ENCODE data around the gene KIAA1671.

The KIAA1671 gene

DNA sequence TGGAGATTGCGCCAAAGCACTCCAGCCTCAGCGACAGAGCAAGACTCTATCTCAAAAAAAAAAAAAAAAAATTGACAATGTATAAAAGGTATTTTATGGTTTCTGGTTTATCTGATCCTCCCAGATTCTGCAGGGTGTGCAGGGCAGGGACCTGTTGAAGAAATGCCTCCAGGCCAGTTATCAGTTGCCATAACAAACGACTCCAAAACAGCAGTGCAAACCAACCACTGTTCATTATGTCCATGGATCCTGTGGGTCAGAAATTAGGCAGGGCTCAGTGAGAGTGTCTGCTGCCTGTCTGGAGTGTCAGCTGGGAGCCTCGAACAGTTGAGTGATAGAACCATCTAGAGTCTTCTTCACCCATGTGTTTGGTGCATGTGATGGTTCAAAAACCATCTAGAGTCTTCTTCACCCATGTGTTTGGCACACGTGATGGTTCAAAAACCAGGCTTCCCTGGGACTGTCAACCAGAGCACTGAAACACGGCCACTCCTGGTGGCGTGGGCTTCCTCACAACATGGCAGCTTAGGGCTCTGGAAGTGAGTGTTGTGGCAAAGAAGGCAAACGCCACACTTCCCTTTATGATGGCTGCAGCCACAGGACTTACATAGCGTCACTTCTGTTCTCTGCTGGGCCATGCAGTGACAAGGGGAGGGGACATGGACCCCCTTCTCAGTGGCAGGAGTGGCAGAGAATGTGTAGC is 132.0 kb downstream of the KIAA1671 start:
- in situ Hi-C loops (cut with HindIII; ENCODE audit: low sequenced_read_pairs): no loop called here

DNA sequence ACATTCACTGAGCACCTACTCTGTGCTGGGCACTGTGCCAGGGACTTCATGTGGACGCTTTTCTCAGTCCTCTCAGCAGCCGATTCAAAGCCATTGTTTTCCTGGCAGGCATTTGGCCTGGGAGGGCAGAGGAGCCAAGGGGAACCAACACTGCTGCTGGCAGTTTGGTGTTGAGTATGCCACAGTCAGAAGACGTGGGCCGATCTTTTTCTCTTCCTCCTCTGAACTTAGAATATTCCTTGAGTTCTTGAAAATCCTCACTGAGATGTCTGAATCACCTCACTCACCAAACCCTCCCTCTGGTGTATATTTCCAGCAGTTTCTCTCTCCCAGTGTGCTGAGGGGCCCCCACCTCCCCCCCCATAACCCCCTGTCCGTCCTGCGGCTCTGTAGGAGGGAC is 132.6 kb downstream of the KIAA1671 start:
- in situ Hi-C loops (cut with HindIII; ENCODE audit: low sequenced_read_pairs): no loop called here

DNA sequence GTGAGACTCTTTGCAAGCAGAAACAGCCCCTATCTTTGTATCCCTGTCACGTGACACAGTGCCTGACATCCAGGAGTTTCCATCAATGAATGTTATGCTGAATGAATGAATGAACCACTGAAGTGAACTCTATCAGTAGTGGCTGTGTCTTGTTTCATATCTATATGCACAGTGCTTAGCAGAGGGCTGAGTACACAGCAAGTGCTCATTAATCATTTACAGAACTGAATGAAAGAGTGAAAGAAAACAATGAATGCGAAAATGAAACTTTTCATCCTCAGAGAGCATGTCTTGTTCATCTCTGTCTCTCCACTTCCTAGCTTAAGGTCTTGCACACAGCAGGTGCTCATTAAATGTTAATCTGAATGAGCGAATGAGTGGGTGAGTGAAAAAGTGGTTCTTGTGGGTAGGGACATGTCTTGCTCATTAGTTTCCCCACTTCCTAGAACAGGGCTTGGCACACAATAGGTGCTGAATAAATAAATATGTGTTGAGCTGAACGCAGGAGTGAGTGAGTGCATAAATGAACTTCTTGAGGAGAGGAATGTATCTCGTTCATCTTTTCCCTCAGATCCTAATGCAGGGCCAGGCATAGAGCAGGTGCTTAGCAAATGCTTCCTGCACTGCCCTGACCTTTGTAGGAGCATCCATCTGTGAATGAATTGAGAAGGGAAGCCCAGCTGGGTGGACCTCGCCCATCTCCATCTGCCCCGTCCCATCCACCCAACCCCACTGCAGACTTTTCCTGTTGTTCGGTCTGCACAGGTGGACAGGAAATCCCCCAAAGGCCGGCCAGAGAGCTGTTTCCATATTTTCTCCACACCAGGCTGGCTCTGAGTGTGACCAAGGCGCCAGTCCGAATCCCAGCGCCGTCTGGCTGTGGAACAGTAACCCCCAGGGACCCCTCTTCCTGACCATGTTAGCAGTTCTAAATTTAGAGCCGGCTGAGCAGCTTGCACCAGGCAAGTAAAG is 133.7 kb downstream of the KIAA1671 start:
- in situ Hi-C loops (cut with HindIII; ENCODE audit: low sequenced_read_pairs): no loop called here

DNA sequence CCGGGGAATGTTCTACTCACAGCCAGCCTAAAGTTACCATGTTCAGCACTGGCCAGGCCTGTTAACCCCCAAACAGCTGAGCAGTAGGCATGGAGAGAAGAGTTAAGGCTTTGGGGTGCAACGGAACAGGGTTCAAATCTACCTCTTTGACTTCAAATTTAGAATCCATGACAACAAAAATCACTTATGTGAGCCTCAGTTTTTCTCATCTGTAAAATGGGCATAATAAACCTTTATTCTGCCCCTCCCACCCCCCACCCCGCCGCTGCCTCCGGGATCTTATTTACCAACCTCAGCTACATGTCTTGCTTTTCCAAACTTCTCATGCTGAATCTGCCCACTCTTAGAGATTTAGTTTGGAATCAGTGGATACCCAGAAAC is 134.4 kb downstream of the KIAA1671 start:
- in situ Hi-C loops (cut with HindIII; ENCODE audit: low sequenced_read_pairs): no loop called here

DNA sequence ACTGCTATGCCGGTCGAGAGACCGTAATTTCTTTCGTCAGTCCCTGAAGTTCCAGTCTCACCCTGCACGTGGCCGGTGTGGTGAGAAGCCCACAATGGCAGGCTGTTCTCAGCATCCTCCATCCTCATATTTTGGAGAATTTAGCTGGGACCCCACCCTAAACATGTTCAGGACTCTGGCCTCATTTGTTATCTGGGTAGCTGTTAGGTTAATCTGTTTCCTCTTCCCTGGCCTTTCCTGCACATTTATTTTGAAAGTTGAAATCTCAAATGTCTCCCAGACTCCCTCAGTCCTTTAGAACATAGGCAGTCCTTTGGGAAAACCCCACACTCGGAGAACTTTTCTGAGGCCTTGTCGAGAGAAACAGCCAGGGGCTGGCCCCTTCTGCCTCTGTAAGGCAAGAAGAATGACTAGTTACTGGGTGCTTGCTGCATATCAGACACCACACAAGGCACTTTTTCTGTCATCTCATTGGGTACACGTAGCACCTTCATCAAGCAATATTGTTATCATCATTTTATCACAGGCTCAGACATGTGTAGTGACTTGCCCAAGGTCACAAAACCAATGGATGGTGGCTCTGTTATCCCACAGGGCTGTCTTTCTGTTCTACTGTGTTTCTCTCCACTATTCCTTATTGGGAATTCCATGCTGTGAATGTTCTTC is 137.8 kb downstream of the KIAA1671 start:
- in situ Hi-C loops (cut with HindIII; ENCODE audit: low sequenced_read_pairs): no loop called here

DNA sequence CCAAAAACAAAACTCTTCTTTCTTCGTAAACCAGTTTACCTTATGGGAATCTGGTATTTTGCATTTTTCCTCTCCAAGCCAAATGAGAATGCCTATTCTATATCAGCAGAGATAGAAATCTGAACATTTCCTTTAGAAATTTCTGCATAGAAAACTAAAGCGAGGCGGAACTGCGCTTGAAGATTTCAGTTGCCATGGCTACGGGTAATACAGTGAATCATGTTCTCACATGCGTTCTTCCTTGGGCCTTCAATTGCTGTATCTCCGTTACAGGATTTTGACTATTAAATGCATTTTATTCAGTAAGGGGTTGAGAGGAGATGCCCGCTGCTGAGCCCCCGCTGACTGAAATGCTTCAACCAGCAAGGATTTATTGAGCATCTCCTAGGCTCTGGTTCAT is 138.9 kb downstream of the KIAA1671 start:
- in situ Hi-C loops (cut with HindIII; ENCODE audit: low sequenced_read_pairs): no loop called here

DNA sequence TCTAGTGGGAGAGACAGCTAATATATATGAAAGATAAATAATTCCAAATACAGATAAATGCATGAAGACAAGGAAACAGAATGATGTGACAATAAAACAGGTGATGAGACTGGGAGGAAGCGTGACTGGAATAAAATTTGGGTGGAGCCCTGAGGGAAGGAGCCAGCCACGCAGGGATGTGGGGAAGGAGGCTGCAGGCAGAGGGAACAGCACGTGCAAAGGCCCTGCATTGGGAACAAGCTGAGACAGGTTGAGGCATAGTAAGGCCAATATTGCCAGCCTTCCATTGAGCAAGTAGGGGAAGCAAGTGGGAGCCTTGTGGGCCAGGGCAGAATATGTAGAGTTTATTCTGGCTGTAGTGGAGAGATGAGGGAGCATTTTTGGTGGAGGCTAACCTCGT is 139.6 kb downstream of the KIAA1671 start:
- in situ Hi-C loops (cut with HindIII; ENCODE audit: low sequenced_read_pairs): no loop called here

DNA sequence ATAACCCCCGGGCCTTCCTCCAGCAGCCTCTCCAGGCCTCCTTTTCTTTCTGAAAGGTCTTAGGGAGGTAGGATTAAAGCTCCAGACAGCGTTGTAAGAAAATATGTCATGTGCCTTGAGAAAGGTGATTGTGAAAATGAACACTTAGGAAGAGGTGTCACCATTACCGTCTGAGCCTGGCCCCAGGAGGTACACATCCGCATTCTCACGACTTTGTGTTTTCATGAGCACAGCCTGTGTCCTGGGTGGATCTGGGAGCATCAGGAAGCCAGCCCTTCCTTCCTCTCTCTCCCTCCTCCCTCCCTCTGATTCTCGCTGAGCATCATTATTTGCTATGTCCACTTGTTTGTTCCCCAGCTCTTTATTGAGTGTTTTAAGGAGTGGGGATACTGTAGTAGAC is 142.1 kb downstream of the KIAA1671 start:
- in situ Hi-C loops (cut with HindIII; ENCODE audit: low sequenced_read_pairs): no loop called here

DNA sequence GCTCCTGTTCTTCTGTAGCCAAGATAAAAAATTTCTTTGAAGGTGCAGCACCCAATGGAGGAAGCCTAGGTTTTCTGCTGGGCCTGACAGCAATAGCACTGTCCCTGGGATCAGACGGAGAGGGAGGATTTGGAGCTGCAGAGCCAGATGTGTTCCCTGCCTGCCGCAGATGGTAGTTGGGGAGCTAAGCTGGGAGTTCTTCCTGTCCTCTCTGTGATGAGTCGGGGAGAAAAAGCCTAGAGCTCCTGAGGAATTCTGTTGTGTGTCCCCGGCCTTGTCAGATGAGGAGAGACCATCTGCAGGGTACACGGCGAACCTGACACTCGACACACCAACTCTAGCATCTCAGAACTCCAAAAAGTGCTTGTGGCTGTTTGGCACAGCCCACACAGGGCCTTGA is 143.4 kb downstream of the KIAA1671 start:
- in situ Hi-C loops (cut with HindIII; ENCODE audit: low sequenced_read_pairs): no loop called here

DNA sequence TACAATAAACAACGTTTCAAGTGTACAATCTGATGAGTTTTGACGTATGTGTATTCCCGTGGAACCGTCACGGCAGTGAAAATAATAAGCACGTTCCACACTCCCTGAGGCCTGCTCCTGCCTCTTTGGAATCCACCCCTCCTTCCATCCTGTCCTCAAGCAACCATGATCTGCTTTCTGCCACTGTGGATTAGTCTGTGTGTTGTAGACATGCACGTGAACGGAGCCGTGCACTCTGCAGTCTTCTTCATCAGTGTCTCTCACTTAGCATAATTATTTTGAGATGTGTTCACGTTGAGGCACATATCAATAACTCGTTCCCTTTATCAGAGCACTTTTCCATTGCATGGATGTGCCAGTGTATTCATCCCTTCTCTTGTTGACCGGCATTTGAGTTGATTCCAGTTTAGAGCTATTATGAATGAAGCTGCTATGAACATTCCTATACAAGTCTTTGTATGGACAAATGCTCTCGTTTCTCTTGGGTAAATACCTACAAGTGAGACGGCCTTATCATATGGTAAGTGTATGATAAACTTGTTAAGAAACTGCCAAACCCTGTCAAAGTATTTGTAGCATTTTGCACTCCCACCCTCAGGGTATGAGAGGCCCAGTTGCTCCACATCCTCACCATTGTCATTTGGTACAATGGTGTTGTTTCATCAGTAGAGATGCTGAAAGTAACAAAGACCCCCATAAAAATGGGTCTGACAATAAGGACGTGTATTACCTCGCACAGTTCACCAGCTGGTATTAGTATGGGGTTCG is 144.3 kb downstream of the KIAA1671 start:
- in situ Hi-C loops (cut with HindIII; ENCODE audit: low sequenced_read_pairs): no loop called here

DNA sequence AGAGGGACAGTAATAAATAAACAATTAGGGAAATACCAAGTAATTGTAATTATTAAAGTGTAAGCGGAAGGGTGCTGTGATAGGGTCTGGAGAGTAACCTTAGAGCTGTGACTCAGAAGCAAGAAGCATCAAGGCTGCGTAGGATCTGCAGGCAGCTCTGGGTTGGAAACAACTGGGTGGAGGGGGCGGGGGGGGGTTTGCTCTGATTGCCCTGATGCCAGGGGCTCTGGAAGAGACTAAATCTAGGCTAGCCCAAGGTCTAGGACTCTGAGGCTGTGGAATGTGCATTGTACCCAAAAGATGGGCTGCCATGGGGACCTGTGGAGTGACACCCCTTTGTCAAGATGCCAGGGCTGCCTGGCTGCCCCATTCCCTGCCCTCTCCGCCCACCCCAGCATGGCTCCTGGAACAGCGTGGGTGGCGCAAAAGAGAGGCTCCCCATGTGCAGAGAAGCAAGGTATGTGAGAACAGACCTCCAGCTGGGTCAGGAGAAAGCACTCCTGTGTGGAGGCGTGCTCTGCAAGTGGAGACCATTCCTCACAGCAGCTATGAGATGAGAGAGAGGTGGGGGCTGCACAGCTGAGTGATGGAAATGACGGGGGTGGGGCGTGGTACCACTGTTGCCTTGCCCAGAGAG is 146.0 kb downstream of the KIAA1671 start:
- in situ Hi-C loops (cut with HindIII; ENCODE audit: low sequenced_read_pairs): no loop called here

DNA sequence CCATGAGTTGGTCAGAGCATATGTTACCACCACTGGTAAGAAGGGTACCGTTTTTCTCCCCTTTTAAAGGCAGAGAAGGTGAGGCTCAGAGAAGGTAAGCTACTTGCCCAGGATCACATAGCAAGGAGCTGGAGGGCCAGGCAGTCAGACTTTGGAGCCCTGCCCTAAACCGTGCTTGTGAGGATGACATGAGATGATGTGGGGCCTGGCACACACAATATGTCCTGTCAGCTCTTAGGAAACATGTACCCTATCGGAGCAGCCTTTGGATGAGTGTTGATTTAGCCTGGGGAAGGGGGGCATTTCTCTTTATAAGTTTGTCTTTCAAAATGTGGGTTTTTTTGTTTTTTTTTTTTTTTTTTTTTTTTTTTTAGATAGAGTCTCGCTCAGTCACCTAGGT is 146.7 kb downstream of the KIAA1671 start:
- in situ Hi-C loops (cut with HindIII; ENCODE audit: low sequenced_read_pairs): no loop called here

DNA sequence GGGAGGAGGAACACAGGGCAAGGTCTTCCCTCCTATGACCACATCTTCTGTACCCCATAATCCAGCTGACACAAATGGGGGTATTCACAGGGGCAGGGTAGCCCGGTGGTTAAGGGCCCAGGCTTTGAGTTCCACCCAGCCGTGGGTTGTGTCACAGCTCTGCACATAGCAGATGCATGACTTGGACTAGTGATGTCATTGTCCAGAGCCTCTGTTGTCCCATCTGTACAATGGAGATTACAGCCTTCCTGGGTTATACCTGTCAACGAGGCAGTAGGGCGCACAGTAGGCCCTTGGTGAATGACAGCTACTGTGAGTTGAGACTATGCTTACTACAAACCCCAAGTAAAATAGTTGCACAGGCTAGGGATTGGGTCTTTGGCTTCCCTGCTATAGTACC is 147.9 kb downstream of the KIAA1671 start:
- in situ Hi-C loops (cut with HindIII; ENCODE audit: low sequenced_read_pairs): no loop called here

DNA sequence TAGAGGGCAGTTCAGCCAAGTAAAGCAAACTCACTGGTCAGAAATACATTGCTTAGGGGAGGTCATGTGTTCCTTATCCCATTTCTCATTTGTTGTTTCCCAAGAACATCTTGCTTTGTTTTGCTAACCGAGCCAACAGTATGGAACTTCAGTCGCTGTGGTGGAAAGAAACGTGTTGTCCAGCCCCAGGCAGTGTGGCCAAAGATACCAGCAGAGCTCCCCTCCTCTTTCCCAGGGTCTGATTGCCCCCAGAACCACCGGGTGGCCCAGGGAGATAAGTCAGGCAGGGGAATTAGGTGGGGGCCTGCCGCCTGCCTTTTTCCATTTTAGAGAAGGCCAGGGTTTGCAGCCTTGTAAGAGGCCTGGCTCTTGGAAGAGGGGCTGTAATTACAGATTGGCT is 148.4 kb downstream of the KIAA1671 start:
- in situ Hi-C loops (cut with HindIII; ENCODE audit: low sequenced_read_pairs): no loop called here

DNA sequence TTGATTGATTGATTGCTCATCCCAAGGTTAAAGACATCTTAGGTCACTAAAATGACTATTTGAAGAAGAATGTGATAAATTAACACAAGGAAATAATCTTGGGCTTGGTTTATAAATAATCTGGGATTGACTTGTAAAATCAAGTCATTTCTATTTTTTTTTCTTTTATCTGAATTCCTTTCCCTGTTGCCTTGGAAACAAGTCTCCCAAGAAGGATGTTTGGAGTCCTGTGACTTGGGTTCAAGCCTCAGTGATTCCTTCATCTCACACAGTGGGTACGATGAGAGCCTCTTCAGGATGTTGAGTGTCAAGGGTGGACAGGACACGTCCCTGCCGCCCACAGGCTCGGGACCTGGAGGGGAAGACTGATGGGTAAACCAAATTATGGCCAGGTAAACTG is 149.0 kb downstream of the KIAA1671 start:
- in situ Hi-C loops (cut with HindIII; ENCODE audit: low sequenced_read_pairs): no loop called here

DNA sequence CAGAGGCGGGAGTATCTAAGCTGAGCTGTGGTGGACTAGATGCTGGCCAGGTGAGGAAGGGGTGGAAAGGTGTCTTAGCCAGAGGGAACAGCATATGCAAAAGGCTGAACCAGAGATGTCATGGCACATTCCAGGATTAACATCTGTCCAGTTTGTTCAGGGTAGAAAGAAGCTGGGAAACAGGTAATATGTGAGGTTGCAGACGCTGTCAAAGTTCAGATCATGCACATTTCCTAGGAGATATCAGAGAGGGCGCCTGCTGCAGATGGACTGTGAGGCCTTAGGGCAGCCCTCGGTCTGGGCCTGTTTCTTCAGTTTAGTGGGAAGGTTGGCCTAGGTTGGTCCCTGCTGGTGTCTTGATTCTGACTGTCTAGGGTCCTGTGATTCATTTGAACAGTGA is 149.5 kb downstream of the KIAA1671 start:
- in situ Hi-C loops (cut with HindIII; ENCODE audit: low sequenced_read_pairs): no loop called here

DNA sequence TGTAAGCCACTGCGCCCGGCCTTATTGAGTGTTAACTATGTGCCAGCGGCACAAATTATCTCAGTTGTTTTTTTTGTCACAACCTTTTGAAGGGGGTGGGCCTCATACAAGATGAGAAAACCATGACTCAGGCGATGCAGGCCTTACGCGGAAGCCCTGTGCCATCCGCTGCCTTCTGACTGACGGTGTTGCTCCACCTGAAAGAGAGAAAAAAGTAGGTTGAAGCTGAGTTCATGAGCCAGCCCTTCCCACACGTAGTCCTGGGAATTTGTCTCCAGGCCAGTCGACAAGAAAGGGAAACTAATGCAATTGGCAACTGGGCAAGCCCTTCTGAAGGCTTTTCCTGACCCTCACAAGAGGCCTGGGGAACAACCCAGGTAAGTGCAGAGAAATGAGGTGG is 150.2 kb downstream of the KIAA1671 start:
- in situ Hi-C loops (cut with HindIII; ENCODE audit: low sequenced_read_pairs): no loop called here

DNA sequence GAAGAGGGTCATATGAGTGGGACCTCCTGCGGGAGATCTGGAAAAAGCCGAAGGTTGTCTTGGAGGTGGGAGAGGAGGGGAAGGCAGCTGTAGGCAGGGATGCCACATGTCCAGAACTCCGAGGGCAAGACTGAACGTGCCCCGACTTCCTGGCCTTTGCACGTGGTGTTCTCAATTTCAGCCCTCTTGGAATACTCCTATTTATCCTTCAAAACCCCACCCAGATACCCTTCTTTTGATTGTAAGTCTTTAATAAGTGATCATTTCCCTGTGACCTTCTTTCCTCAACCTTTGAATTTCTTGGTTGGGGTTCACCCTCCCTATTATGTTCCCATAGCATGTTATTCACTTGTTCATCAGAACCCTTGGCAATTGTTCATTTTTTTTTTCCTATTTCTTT is 151.9 kb downstream of the KIAA1671 start:
- in situ Hi-C loops (cut with HindIII; ENCODE audit: low sequenced_read_pairs): no loop called here

DNA sequence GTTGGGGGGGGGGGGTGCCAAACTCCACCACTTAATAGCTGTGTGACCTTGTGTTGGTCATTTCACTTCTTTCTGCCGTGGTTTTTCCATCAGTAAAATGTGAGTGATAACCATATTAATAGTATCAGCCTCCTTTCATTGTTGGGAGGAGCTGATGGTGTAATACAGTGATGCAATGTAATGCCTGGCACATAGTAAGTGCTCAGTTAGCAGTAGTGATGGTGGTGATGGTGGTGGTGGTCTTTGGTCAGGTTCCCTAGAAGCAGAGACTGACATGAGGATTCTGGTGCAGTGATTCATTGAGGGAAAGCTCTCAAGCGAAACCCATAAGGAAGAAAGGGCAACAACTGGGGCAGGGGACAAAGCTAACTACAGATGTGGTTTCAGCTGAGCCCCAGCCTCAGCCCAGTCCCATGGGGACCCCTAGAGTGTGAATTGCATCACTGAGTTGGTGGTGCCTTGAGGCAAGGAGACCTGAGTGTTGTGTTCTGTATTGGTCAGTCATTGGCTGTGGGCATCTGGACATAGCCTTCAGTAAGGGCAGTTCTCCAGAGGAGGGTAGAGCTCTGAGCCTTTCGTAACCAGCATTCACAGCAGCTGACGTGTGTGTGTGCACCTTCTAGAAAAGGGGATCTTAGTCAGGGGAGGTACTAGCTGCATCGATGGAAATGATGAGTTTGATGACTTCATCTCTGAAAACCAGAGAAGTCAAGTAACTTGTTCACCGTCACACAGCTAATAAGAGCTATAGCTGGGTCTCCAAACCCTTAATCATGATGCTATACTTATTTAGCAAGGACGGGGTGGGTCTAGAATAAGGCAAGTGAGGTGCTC is 153.5 kb downstream of the KIAA1671 start:
- in situ Hi-C loops (cut with HindIII; ENCODE audit: low sequenced_read_pairs): no loop called here

Data from endothelial cell of hepatic sinusoid (primary cell).